HEK293T (cell line): ENCODE measurements around the gene MAB21L1.

Source experiments
- ARNT ChIP-seq: fragments of 450-650 bp; IDR thresholded peaks from 2 replicates; pipeline ENCODE4 v1.6.1; 2017; ENCODE audit warnings: mild to moderate bottlenecking
- BHLHE40 ChIP-seq: fragments of 450-650 bp; IDR thresholded peaks from 2 replicates; pipeline ENCODE4 v1.6.1; 2016; ENCODE audit warnings: mild to moderate bottlenecking, moderate library complexity, borderline replicate concordance
- FOXA1 ChIP-seq: fragments of 450-650 bp; IDR thresholded peaks from 2 replicates; pipeline ENCODE4 v1.6.1; 2016; ENCODE audit warnings: mild to moderate bottlenecking
- FOXK2 ChIP-seq: fragments of 450-650 bp; IDR thresholded peaks from 2 replicates; pipeline ENCODE4 v1.6.1; 2016; ENCODE audit warnings: mild to moderate bottlenecking
- FOXM1 ChIP-seq: fragments of 450-650 bp; IDR thresholded peaks from 2 replicates; pipeline ENCODE4 v1.6.1; 2017; ENCODE audit warnings: mild to moderate bottlenecking, borderline replicate concordance
- HDGF ChIP-seq: fragments of 450-650 bp; IDR thresholded peaks from 2 replicates; pipeline ENCODE4 v1.6.1; 2017; ENCODE audit warnings: antibody characterized with exemption, borderline replicate concordance
- L3MBTL2 ChIP-seq: fragments of 450-650 bp; conservative IDR thresholded peaks from 2 replicates; pipeline ENCODE4 v1.6.1; 2016; ENCODE audit warnings: mild to moderate bottlenecking
- NFRKB ChIP-seq: fragments of 450-650 bp; IDR thresholded peaks from 2 replicates; pipeline ENCODE4 v1.6.1; 2016; ENCODE audit warnings: mild to moderate bottlenecking, moderate library complexity
- SP1 ChIP-seq: fragments of 450-650 bp; IDR thresholded peaks from 2 replicates; pipeline ENCODE4 v1.6.1; 2017
- SUZ12 ChIP-seq: fragments of 450-650 bp; IDR thresholded peaks from 2 replicates; pipeline ENCODE4 v1.6.1; 2016; ENCODE audit warnings: mild to moderate bottlenecking
- TARDBP ChIP-seq: fragments of 450-650 bp; IDR thresholded peaks from 2 replicates; pipeline ENCODE4 v1.6.1; 2016
- ZNF384 ChIP-seq: fragments of 450-650 bp; IDR thresholded peaks from 2 replicates; pipeline ENCODE4 v1.6.1; 2016
- TF ChIP-seq, protein P1 (sequence below): fragments of 450-650 bp; IDR thresholded peaks from 2 replicates; pipeline ENCODE4 v1.6.1; 2016

DNA sequence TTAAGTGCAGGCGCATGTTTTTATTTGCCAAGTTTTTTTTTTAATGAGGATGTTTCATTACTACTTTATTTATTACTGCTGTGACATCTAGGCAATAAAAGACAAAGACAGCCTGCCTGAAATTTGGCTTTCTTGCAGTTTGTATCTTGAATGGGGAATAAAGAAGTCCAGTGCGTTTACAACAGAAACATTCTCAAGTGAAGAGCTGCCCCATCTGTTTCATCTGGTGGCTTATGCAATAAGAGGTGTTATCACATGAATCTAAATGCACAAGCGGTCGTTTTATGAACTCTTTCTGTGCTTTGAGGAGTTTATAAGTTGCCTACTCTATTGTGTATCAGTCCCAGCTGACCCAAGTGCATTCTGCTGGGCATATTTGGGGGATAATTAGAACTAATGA, 12.6 kb upstream of the MAB21L1 start:
- TF ChIP-seq SP1 (no peak), NFRKB (no peak), HDGF (no peak), FOXA1 (no peak), SUZ12 (no peak), FOXM1 (no peak), TARDBP (no peak), L3MBTL2 (no peak), ARNT (no peak), FOXK2 (no peak), ZNF384 (no peak), BHLHE40 (no peak)
- TF ChIP-seq, protein P1, sequence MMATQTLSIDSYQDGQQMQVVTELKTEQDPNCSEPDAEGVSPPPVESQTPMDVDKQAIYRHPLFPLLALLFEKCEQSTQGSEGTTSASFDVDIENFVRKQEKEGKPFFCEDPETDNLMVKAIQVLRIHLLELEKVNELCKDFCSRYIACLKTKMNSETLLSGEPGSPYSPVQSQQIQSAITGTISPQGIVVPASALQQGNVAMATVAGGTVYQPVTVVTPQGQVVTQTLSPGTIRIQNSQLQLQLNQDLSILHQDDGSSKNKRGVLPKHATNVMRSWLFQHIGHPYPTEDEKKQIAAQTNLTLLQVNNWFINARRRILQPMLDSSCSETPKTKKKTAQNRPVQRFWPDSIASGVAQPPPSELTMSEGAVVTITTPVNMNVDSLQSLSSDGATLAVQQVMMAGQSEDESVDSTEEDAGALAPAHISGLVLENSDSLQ, result no peak
